Central memory CD8-positive, alpha-beta T cell (primary cell): ENCODE data around the gene SLC25A13.

Experiments used
- ATAC-seq: fragments of 150-1000 bp; cut with Tn5 transposase; replicated peaks from 2 replicates; pipeline ENCODE4 v1.10.0; 2022; ENCODE audit warnings: mild to moderate bottlenecking, moderate FRiP score, moderate number of reproducible peaks; ENCODE audit not compliant: poor library complexity, severe bottlenecking; ENCODE audit errors: extremely low read depth
- DNase-seq, 2 donors: peaks; one replicate each; pipeline ENCODE4 v3.0.0; 2021; ENCODE audit warnings: low spot score in 2 of 2
- H3K27ac Mint-ChIP-seq: one replicate; pipeline ENCODE4 v1.8.0; 2022; ENCODE audit warnings: low read depth, mild to moderate bottlenecking, moderate library complexity, mixed read lengths
- H3K27me3 Mint-ChIP-seq: one replicate; pipeline ENCODE4 v1.8.0; 2022; ENCODE audit warnings: mixed read lengths
- H3K36me3 Mint-ChIP-seq: one replicate; pipeline ENCODE4 v1.8.0; 2022; ENCODE audit warnings: mild to moderate bottlenecking, moderate library complexity, mixed read lengths; ENCODE audit not compliant: insufficient read depth
- H3K4me1 Mint-ChIP-seq: one replicate; pipeline ENCODE4 v1.8.0; 2022; ENCODE audit warnings: mixed read lengths
- H3K4me3 Mint-ChIP-seq: one replicate; pipeline ENCODE4 v1.8.0; 2022; ENCODE audit warnings: mild to moderate bottlenecking, moderate library complexity, mixed read lengths
- H3K9me3 Mint-ChIP-seq: one replicate; pipeline ENCODE4 v1.8.0; 2022; ENCODE audit warnings: mixed read lengths

Gene SLC25A13

GRCh38 chr7:96202102-96202501 lies 119.8 kb downstream of the SLC25A13 start:
- no peaks in the 10 kb centered on the region for H3K27me3 Mint-ChIP-seq
- no peak overlapping the region for H3K4me3 Mint-ChIP-seq
- no peaks in the 10 kb centered on the region for H3K9me3 Mint-ChIP-seq
- no peak overlapping the region for H3K27ac Mint-ChIP-seq
- ATAC-seq (no peak), DNase-seq (no peak)
- H3K36me3 Mint-ChIP-seq = peaks cover under 1% of the 10 kb centered on the region
- H3K4me1 Mint-ChIP-seq = no peaks in the 10 kb centered on the region

- ATAC-seq (no peak), DNase-seq (no peak)
- Mint-ChIP-seq H3K36me3 (no peaks in the 10 kb centered on the region), H3K4me1 (no peaks in the 10 kb centered on the region), H3K27ac (no peak overlapping the region), H3K9me3 (no peaks in the 10 kb centered on the region), H3K4me3 (no peak overlapping the region), H3K27me3 (no peaks in the 10 kb centered on the region)
Observed at GRCh38 chr7:96200740-96201139, 121.2 kb downstream of the SLC25A13 start.

GRCh38 chr7:96199421-96199820 lies 122.5 kb downstream of the SLC25A13 start:
- no peak overlapping the region for H3K4me3 Mint-ChIP-seq
- H3K4me1 Mint-ChIP-seq = no peaks in the 10 kb centered on the region
- no peaks in the 10 kb centered on the region for H3K9me3 Mint-ChIP-seq
- ATAC-seq = no peak
- no peaks in the 10 kb centered on the region for H3K36me3 Mint-ChIP-seq
- DNase-seq = no peak
- H3K27me3 Mint-ChIP-seq = no peaks in the 10 kb centered on the region
- no peak overlapping the region for H3K27ac Mint-ChIP-seq

GRCh38 chr7:96198047-96198636 lies 123.8 kb downstream of the SLC25A13 start:
- no peak overlapping the region for H3K27ac Mint-ChIP-seq
- no peaks in the 10 kb centered on the region for H3K4me1 Mint-ChIP-seq
- no peak overlapping the region for H3K4me3 Mint-ChIP-seq
- ATAC-seq (no peak), DNase-seq (no peak)
- H3K27me3 Mint-ChIP-seq = no peaks in the 10 kb centered on the region
- no peaks in the 10 kb centered on the region for H3K9me3 Mint-ChIP-seq
- H3K36me3 Mint-ChIP-seq = no peaks in the 10 kb centered on the region

GRCh38 chr7:96196676-96197075 lies 125.2 kb downstream of the SLC25A13 start:
- Mint-ChIP-seq H3K27ac (no peak overlapping the region), H3K27me3 (no peaks in the 10 kb centered on the region), H3K4me3 (no peak overlapping the region), H3K9me3 (no peaks in the 10 kb centered on the region), H3K36me3 (peaks cover 3% of the 10 kb centered on the region), H3K4me1 (no peaks in the 10 kb centered on the region)
- DNase-seq (no peak), ATAC-seq (no peak)

- DNase-seq (no peak), ATAC-seq (no peak)
- Mint-ChIP-seq H3K36me3 (peaks cover 21% of the 10 kb centered on the region), H3K9me3 (no peaks in the 10 kb centered on the region), H3K27ac (no peak overlapping the region), H3K27me3 (no peaks in the 10 kb centered on the region), H3K4me1 (no peaks in the 10 kb centered on the region), H3K4me3 (no peak overlapping the region)
Observed at GRCh38 chr7:96189129-96189820, 132.6 kb downstream of the SLC25A13 start.

- H3K9me3 Mint-ChIP-seq = no peaks in the 10 kb centered on the region
- no peak overlapping the region for H3K4me3 Mint-ChIP-seq
- H3K27ac Mint-ChIP-seq = no peak overlapping the region
- H3K27me3 Mint-ChIP-seq = no peaks in the 10 kb centered on the region
- DNase-seq (no peak), ATAC-seq (no peak)
- H3K36me3 Mint-ChIP-seq = peaks cover 24% of the 10 kb centered on the region
- H3K4me1 Mint-ChIP-seq = no peaks in the 10 kb centered on the region
Observed at GRCh38 chr7:96188591-96188991, 133.3 kb downstream of the SLC25A13 start.

GRCh38 chr7:96188174-96188581 lies 133.7 kb downstream of the SLC25A13 start:
- Mint-ChIP-seq H3K9me3 (no peaks in the 10 kb centered on the region), H3K4me1 (no peaks in the 10 kb centered on the region), H3K4me3 (no peak overlapping the region), H3K36me3 (peaks cover 24% of the 10 kb centered on the region), H3K27ac (no peak overlapping the region), H3K27me3 (no peaks in the 10 kb centered on the region)
- no peak for DNase-seq
- no peak for ATAC-seq

GRCh38 chr7:96187735-96188134 lies 134.2 kb downstream of the SLC25A13 start:
- H3K36me3 Mint-ChIP-seq = peaks cover 24% of the 10 kb centered on the region
- H3K27ac Mint-ChIP-seq = no peak overlapping the region
- no peaks in the 10 kb centered on the region for H3K4me1 Mint-ChIP-seq
- H3K27me3 Mint-ChIP-seq = no peaks in the 10 kb centered on the region
- no peak overlapping the region for H3K4me3 Mint-ChIP-seq
- DNase-seq (no peak), ATAC-seq (no peak)
- no peaks in the 10 kb centered on the region for H3K9me3 Mint-ChIP-seq

- DNase-seq (no peak), ATAC-seq (no peak)
- Mint-ChIP-seq H3K4me3 (no peak overlapping the region), H3K27me3 (no peaks in the 10 kb centered on the region), H3K9me3 (no peaks in the 10 kb centered on the region), H3K36me3 (peaks cover 15% of the 10 kb centered on the region), H3K27ac (no peak overlapping the region), H3K4me1 (no peaks in the 10 kb centered on the region)
Observed at GRCh38 chr7:96184783-96185182, 137.1 kb downstream of the SLC25A13 start.

GRCh38 chr7:96183163-96183670 lies 138.7 kb downstream of the SLC25A13 start:
- DNase-seq = no peak
- H3K27ac Mint-ChIP-seq = peak overlapping the region; percentile 44
- no peak for ATAC-seq
- no peaks in the 10 kb centered on the region for H3K9me3 Mint-ChIP-seq
- H3K36me3 Mint-ChIP-seq = peaks cover 12% of the 10 kb centered on the region
- H3K27me3 Mint-ChIP-seq = no peaks in the 10 kb centered on the region
- H3K4me3 Mint-ChIP-seq = no peak overlapping the region
- no peaks in the 10 kb centered on the region for H3K4me1 Mint-ChIP-seq

- Mint-ChIP-seq H3K4me1 (no peaks in the 10 kb centered on the region), H3K9me3 (no peaks in the 10 kb centered on the region), H3K27me3 (no peaks in the 10 kb centered on the region), H3K36me3 (peaks cover 10% of the 10 kb centered on the region), H3K27ac (peak overlapping the region; percentile 44), H3K4me3 (no peak overlapping the region)
- DNase-seq (no peak), ATAC-seq (no peak)
Observed at GRCh38 chr7:96182424-96183158, 139.3 kb downstream of the SLC25A13 start.

GRCh38 chr7:96181174-96181573 lies 140.7 kb downstream of the SLC25A13 start:
- no peaks in the 10 kb centered on the region for H3K4me1 Mint-ChIP-seq
- H3K4me3 Mint-ChIP-seq = no peak overlapping the region
- DNase-seq (no peak), ATAC-seq (no peak)
- peaks cover 10% of the 10 kb centered on the region for H3K36me3 Mint-ChIP-seq
- H3K27me3 Mint-ChIP-seq = no peaks in the 10 kb centered on the region
- no peak overlapping the region for H3K27ac Mint-ChIP-seq
- H3K9me3 Mint-ChIP-seq = no peaks in the 10 kb centered on the region
